Right cardiac atrium (tissue), 5 donors: ENCODE measurements around the gene RBM4B. TPM values are rescaled to one million over a fixed set of nuclear protein-coding genes. Genes with fewer than 3 reads are reported as not detected.

Source experiments
- ATAC-seq, 2 donors: fragments of 200-7000 bp; cut with Tn5 transposase; one replicate each; pipeline versions ENCODE4 v1.8.0 to v1.9.1; 2020; ENCODE audit warnings: moderate library complexity in 2 of 2, mild to moderate bottlenecking in 1 of 2
- DNase-seq, 3 donors: peaks; one replicate each; pipeline ENCODE4 v3.0.0-alpha.2; 2020
- H3K27ac ChIP-seq: one replicate; pipeline ENCODE4 v1.5.1; 2013; ENCODE audit warnings: mild to moderate bottlenecking, low read length, control low read depth, moderate library complexity
- H3K27me3 ChIP-seq: one replicate; pipeline ENCODE4 v1.6.1; 2013; ENCODE audit not compliant: control insufficient read depth, insufficient read depth
- H3K4me1 ChIP-seq: one replicate; pipeline ENCODE4 v1.6.1; 2013; ENCODE audit warnings: low read length; ENCODE audit not compliant: control insufficient read depth, insufficient read depth
- H3K4me3 ChIP-seq: one replicate; pipeline ENCODE4 v1.5.1; 2013; ENCODE audit warnings: low read length, control low read depth
- H3K9me3 ChIP-seq: one replicate; pipeline ENCODE4 v1.6.1; 2013; ENCODE audit warnings: low read length; ENCODE audit not compliant: control insufficient read depth
- WGBS: extraction: QIAGEN DNeasy Blood & Tissue Kit; methylation state at CpG from one replicate; pipeline ENCODE4 v1.1.7; 2013; 5-methylcytosine and 5-hydroxymethylcytosine counted together
- intact Hi-C, 4 donors: fragments of 100-400 bp; cut with DNase I; formaldehyde crosslinking; loops; one replicate each; pipeline versions ENCODE4 v1.11.0 to v1.14.0; 2022 to 2023
- polyA plus RNA-seq: library from polyadenylated mRNA; stranded (reverse); fragments of 200-250 nt; gene quantifications from one replicate; pipeline ENCODE4 v1.2.3, GENCODE V29; 2013
- total RNA-seq, 4 donors: library from RNA; stranded (reverse); fragmentation: NEBNext Ultra II Directional; extraction: Animal tissue kit (Norgen Biotek cat#: 25700); gene quantifications; one replicate each; pipeline ENCODE4 v1.2.1, GENCODE V29; 2021
- donor health status: healthy with polysubstance abuse.
- donor health status: DM: no; HTN: yes; CAD: no.
- donor health status: DM: no; HTN: no; CAD: no.
- donor health status: DM: no; HTN: yes; CAD: no; lungs with severe emphysema.
- donor health status: DM: yes; HTN: yes; CAD: no.

Gene RBM4B
- total and polyA plus RNA-seq, 5 donors = 9.0 to 15.7 (median 12.1) TPM

- WGBS = 87% methylated on average over 15 of the region's 15 CpGs
- Histone ChIP-seq H3K9me3 (no peaks in the 10 kb centered on the region), H3K4me1 (no peaks in the 10 kb centered on the region), H3K27me3 (no peaks in the 10 kb centered on the region), H3K4me3 (no peak overlapping the region), H3K27ac (no peak overlapping the region)
- DNase-seq (no peak), ATAC-seq (no peak)
- intact Hi-C loops = loop anchor here in 1 of 4 donors (10.0 kb wide), 1 partner anchor 251 kb away; the partner anchor contains the start of gene MRPL11
These were observed 8.6 kb upstream of the RBM4B start for GRCh38 chr11:66686100-66686785.

GRCh38 chr11:66685276-66686099, 7.8 kb upstream of the RBM4B start:
- H3K27ac ChIP-seq = no peak overlapping the region
- H3K9me3 ChIP-seq = no peaks in the 10 kb centered on the region
- WGBS = 81% methylated on average over 27 of the region's 27 CpGs
- no peak for DNase-seq
- intact Hi-C loops = loop anchor here in 1 of 4 donors (10.0 kb wide), 1 partner anchor 251 kb away; the partner anchor contains the start of gene MRPL11
- ATAC-seq = no peak
- no peaks in the 10 kb centered on the region for H3K4me1 ChIP-seq
- H3K27me3 ChIP-seq = no peaks in the 10 kb centered on the region
- no peak overlapping the region for H3K4me3 ChIP-seq

- H3K27ac ChIP-seq = no peak overlapping the region
- DNase-seq (no peak), ATAC-seq (no peak)
- H3K27me3 ChIP-seq = no peaks in the 10 kb centered on the region
- H3K4me3 ChIP-seq = no peak overlapping the region
- H3K9me3 ChIP-seq = no peaks in the 10 kb centered on the region
- no peaks in the 10 kb centered on the region for H3K4me1 ChIP-seq
- intact Hi-C loops = loop anchor here in 2 of 4 donors (5.0 to 10.0 kb wide), 2 partner anchors 107 to 250 kb away; partner anchors contain the start of gene MRPL11 (in 1 of the 2)
- WGBS = 94% methylated on average over 2 of the region's 2 CpGs
These were observed 6.9 kb upstream of the RBM4B start for GRCh38 chr11:66684635-66685034.

- WGBS = 90% methylated on average over 8 of the region's 8 CpGs
- intact Hi-C loops = loop anchor here in 2 of 4 donors (5.0 to 10.0 kb wide), 2 partner anchors 107 to 249 kb away; partner anchors contain the start of gene MRPL11 (in 1 of the 2)
- no peaks in the 10 kb centered on the region for H3K4me1 ChIP-seq
- H3K27me3 ChIP-seq = no peaks in the 10 kb centered on the region
- no peak overlapping the region for H3K27ac ChIP-seq
- no peak for DNase-seq
- H3K4me3 ChIP-seq = no peak overlapping the region
- no peak for ATAC-seq
- no peaks in the 10 kb centered on the region for H3K9me3 ChIP-seq
These were observed 6.2 kb upstream of the RBM4B start for GRCh38 chr11:66683877-66684276.

GRCh38 chr11:66680966-66681645, 3.4 kb upstream of the RBM4B start:
- no peak for ATAC-seq
- intact Hi-C loops = loop anchor here in 2 of 4 donors (5.0 to 10.0 kb wide), 2 partner anchors 104 to 246 kb away; partner anchors contain the start of gene MRPL11 (in 1 of the 2)

GRCh38 chr11:66676931-66677598, 622 bp downstream of the RBM4B start:
- Histone ChIP-seq H3K4me1 (peaks cover 5% of the 10 kb centered on the region), H3K27ac (peak overlapping the region; percentile 83), H3K27me3 (no peaks in the 10 kb centered on the region), H3K4me3 (peak overlapping the region; percentile 59), H3K9me3 (no peaks in the 10 kb centered on the region)
- intact Hi-C loops = loop anchor here in 3 of 4 donors (5.0 to 10.0 kb wide), 4 partner anchors 52 to 270 kb away; partner anchors contain the start of genes CCDC87 (in 2 of the 3) and CCS (in 2 of the 3)
- ATAC-seq (no peak), DNase-seq (no peak)
- 4% methylated on average over 27 of the region's 27 CpGs for WGBS

More at GRCh38 chr11:66680966-66681645, 3.4 kb upstream of the RBM4B start:
- 92% methylated on average over 7 of the region's 7 CpGs for WGBS
- Histone ChIP-seq H3K27ac (no peak overlapping the region), H3K27me3 (no peaks in the 10 kb centered on the region), H3K4me1 (peaks cover 3% of the 10 kb centered on the region), H3K4me3 (no peak overlapping the region), H3K9me3 (no peaks in the 10 kb centered on the region)
- DNase-seq = no peak

- H3K4me3 ChIP-seq = peak overlapping the region; percentile 59
- no peak overlapping the region for H3K27ac ChIP-seq
- ATAC-seq (no peak), DNase-seq (no peak)
- intact Hi-C loops = loop anchor here in 3 of 4 donors (5.0 to 10.0 kb wide), 4 partner anchors 52 to 269 kb away; partner anchors contain the start of genes CCDC87 (in 2 of the 3) and CCS (in 2 of the 3)
- 71% methylated on average over 16 of the region's 16 CpGs for WGBS
- H3K4me1 ChIP-seq = peaks cover 5% of the 10 kb centered on the region
- no peaks in the 10 kb centered on the region for H3K9me3 ChIP-seq
- H3K27me3 ChIP-seq = no peaks in the 10 kb centered on the region
These were observed 1.3 kb downstream of the RBM4B start for GRCh38 chr11:66676282-66676919.

- Histone ChIP-seq H3K9me3 (no peaks in the 10 kb centered on the region), H3K27me3 (no peaks in the 10 kb centered on the region), H3K4me1 (peaks cover 5% of the 10 kb centered on the region), H3K4me3 (no peak overlapping the region), H3K27ac (no peak overlapping the region)
- ATAC-seq (no peak), DNase-seq (no peak)
- 68% methylated on average over 2 of the region's 2 CpGs for WGBS
- intact Hi-C loops = loop anchor here in 3 of 4 donors (5.0 to 10.0 kb wide), 4 partner anchors 50 to 268 kb away; partner anchors contain the start of genes CCDC87 (in 2 of the 3) and CCS (in 2 of the 3)
These were observed 2.6 kb downstream of the RBM4B start for GRCh38 chr11:66674964-66675602.

- intact Hi-C loops = loop anchor here in 1 of 4 donors (10.0 kb wide), 1 partner anchor 46 kb away; no protein-coding TSS in a partner anchor
These were observed 6.9 kb downstream of the RBM4B start for GRCh38 chr11:66670816-66671215.

More at GRCh38 chr11:66670816-66671215, 6.9 kb downstream of the RBM4B start:
- H3K9me3 ChIP-seq = no peaks in the 10 kb centered on the region
- H3K27me3 ChIP-seq = no peaks in the 10 kb centered on the region
- no peak overlapping the region for H3K27ac ChIP-seq
- DNase-seq (no peak), ATAC-seq (no peak)
- peaks cover 2% of the 10 kb centered on the region for H3K4me1 ChIP-seq
- 67% methylated on average over 5 of the region's 5 CpGs for WGBS
- H3K4me3 ChIP-seq = no peak overlapping the region
